ENCODE results near the gene RXRA.

RXRA gene

GRCh38 chr9:134313470-134313869 lies 12.8 kb upstream of the RXRA start:
- DNase-seq = no peak

GRCh38 chr9:134314039-134314949 lies 12.0 kb upstream of the RXRA start:
- DNase-seq = no peak

GRCh38 chr9:134314950-134315715 lies 11.1 kb upstream of the RXRA start:
- DNase-seq = no peak

GRCh38 chr9:134315716-134316448 lies 10.4 kb upstream of the RXRA start:
- no peak for DNase-seq

GRCh38 chr9:134316449-134317160 lies 9.7 kb upstream of the RXRA start:
- DNase-seq = no peak

GRCh38 chr9:134317400-134317789 lies 8.9 kb upstream of the RXRA start:
- DNase-seq = no peak

- peak; percentile 42 for DNase-seq
Observed at GRCh38 chr9:134317790-134318414, 8.4 kb upstream of the RXRA start.

GRCh38 chr9:134318481-134318891 lies 7.8 kb upstream of the RXRA start:
- no peak for DNase-seq

- DNase-seq = no peak
Observed at GRCh38 chr9:134318941-134319305, 7.3 kb upstream of the RXRA start.

- no peak for DNase-seq
Observed at GRCh38 chr9:134319306-134320125, 6.7 kb upstream of the RXRA start.

GRCh38 chr9:134320126-134320867 lies 6.0 kb upstream of the RXRA start:
- DNase-seq = no peak

GRCh38 chr9:134320868-134321471 lies 5.3 kb upstream of the RXRA start:
- no peak for DNase-seq

- no peak for DNase-seq
Observed at GRCh38 chr9:134321531-134321930, 4.7 kb upstream of the RXRA start.

GRCh38 chr9:134321946-134322741 lies 4.1 kb upstream of the RXRA start:
- DNase-seq = no peak

GRCh38 chr9:134322781-134323241 lies 3.4 kb upstream of the RXRA start:
- DNase-seq = no peak

- DNase-seq = no peak
Observed at GRCh38 chr9:134323741-134324358, 2.4 kb upstream of the RXRA start.

- no peak for DNase-seq
Observed at GRCh38 chr9:134324359-134325095, 1.7 kb upstream of the RXRA start.

All from amniotic stem cell (primary cell).